CD4-positive, alpha-beta T cell (primary cell): Measurements from ENCODE around the gene PIBF1. TPM values are rescaled to one million over a fixed set of nuclear protein-coding genes. Genes with fewer than 3 reads are reported as not detected.

Experiments used
- ATAC-seq: fragments of 200-7000 bp; cut with Tn5 transposase; one replicate; pipeline ENCODE4 v1.10.0; 2022; ENCODE audit warnings: mild to moderate bottlenecking; ENCODE audit not compliant: poor library complexity
- CTCF ChIA-PET: fragments of 350-600 bp; sonication (Branson Sonifier 250); formaldehyde crosslinking; loops from one replicate; lab custom pipeline; 2021; ENCODE audit warnings: antibody characterized with exemption, inconsistent platforms; lab: Charles Lee
- POLR2A ChIA-PET: fragments of 350-600 bp; sonication (Branson Sonifier 250); formaldehyde crosslinking; loops from one replicate; lab custom pipeline; 2021; ENCODE audit warnings: antibody characterized with exemption, inconsistent platforms; lab: Charles Lee
- DNase-seq, 14 experiments: peaks; one replicate each; pipeline ENCODE4 v3.0.0-alpha.2; 2013 to 2020; ENCODE audit warnings: mixed read lengths in 2 of 14
- H3K27ac ChIP-seq, 2 donors: one replicate each; pipeline versions ENCODE4 v1.5.1 to v1.7.0; 2013; ENCODE audit warnings: low read length in 2 of 2, low read depth in 1 of 2, mild to moderate bottlenecking in 1 of 2
- H3K27me3 ChIP-seq, 2 experiments: 1 replicate in 1 of 2; 2 replicates in 1 of 2; pipeline versions ENCODE4 v1.6.1 to v1.7.0; 2013; ENCODE audit warnings: low read length in 2 of 2, control low read depth in 1 of 2, mild to moderate bottlenecking in 1 of 2, moderate library complexity in 1 of 2; ENCODE audit not compliant: insufficient read depth in 2 of 2, control insufficient read depth in 1 of 2
- H3K36me3 ChIP-seq: one replicate; pipeline ENCODE4 v1.6.1; 2013; ENCODE audit warnings: low read length, control low read depth; ENCODE audit not compliant: insufficient read depth
- H3K4me1 ChIP-seq: one replicate; pipeline ENCODE4 v1.6.1; 2013; ENCODE audit warnings: low read length, control low read depth; ENCODE audit not compliant: insufficient read depth
- H3K4me3 ChIP-seq: one replicate; pipeline ENCODE4 v1.5.1; 2013; ENCODE audit warnings: mild to moderate bottlenecking, low read length, moderate library complexity
- H3K9me3 ChIP-seq, 2 experiments: 1 replicate in 1 of 2; 2 replicates in 1 of 2; pipeline versions ENCODE4 v1.6.1 to v1.7.0; 2013; ENCODE audit warnings: low read length in 2 of 2, mild to moderate bottlenecking in 2 of 2, control low read depth in 1 of 2, moderate library complexity in 1 of 2; ENCODE audit not compliant: control insufficient read depth in 1 of 2, insufficient read depth in 1 of 2
- H3K27ac Mint-ChIP-seq: one replicate; pipeline ENCODE4 v1.8.0; 2020; ENCODE audit warnings: mixed read lengths
- H3K27me3 Mint-ChIP-seq: one replicate; pipeline ENCODE4 v1.8.0; 2021; ENCODE audit warnings: mixed read lengths
- H3K36me3 Mint-ChIP-seq: one replicate; pipeline ENCODE4 v1.8.0; 2021; ENCODE audit warnings: low read depth, mixed read lengths
- H3K4me1 Mint-ChIP-seq: one replicate; pipeline ENCODE4 v1.8.0; 2021; ENCODE audit warnings: low read depth, mixed read lengths
- H3K4me3 Mint-ChIP-seq: one replicate; pipeline ENCODE4 v1.8.0; 2020; ENCODE audit warnings: mild to moderate bottlenecking, mixed read lengths
- H3K9me3 Mint-ChIP-seq: one replicate; pipeline ENCODE4 v1.8.0; 2020; ENCODE audit warnings: mixed read lengths
- intact Hi-C, 2 experiments: fragments of 100-400 bp; cut with DNase I in 1 of 2; cut with micrococcal nuclease in 1 of 2; formaldehyde crosslinking; loops; one replicate each; pipeline versions ENCODE4 v1.15.1 to v1.9.0; 2023 to 2025; cut with DNase I, micrococcal nuclease
- polyA plus RNA-seq, 2 donors: library from polyadenylated mRNA; unstranded; fragments of 120-200 nt; gene quantifications; one replicate each; pipeline ENCODE4 v1.2.1, GENCODE V29; 2013
- total RNA-seq, 174 experiments: library from RNA in 2 of 174; stranded (reverse) in 2 of 174; gene quantifications; one replicate each; pipeline ENCODE4 v1.2.3 and lab custom pipeline; 2021 to 2026
- TF ChIP-seq, protein P1 (sequence below): fragments of 200-600 bp; IDR thresholded peaks from one replicate; pipeline ENCODE4 v1.8.0; 2022; ENCODE audit warnings: antibody characterized with exemption, mild to moderate bottlenecking

PIBF1 gene, protein sequence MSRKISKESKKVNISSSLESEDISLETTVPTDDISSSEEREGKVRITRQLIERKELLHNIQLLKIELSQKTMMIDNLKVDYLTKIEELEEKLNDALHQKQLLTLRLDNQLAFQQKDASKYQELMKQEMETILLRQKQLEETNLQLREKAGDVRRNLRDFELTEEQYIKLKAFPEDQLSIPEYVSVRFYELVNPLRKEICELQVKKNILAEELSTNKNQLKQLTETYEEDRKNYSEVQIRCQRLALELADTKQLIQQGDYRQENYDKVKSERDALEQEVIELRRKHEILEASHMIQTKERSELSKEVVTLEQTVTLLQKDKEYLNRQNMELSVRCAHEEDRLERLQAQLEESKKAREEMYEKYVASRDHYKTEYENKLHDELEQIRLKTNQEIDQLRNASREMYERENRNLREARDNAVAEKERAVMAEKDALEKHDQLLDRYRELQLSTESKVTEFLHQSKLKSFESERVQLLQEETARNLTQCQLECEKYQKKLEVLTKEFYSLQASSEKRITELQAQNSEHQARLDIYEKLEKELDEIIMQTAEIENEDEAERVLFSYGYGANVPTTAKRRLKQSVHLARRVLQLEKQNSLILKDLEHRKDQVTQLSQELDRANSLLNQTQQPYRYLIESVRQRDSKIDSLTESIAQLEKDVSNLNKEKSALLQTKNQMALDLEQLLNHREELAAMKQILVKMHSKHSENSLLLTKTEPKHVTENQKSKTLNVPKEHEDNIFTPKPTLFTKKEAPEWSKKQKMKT
- 10 to 100 TPM; 22.6 to 22.7 TPM for total RNA-seq
- polyA plus RNA-seq (2013, experiment 1 of 2), result 17.2 TPM
- polyA plus RNA-seq (2013, experiment 2 of 2), result 23.6 TPM
- total RNA-seq (lab: John Stamatoyannopoulos, UW), result 28.6 to 78.6 (median 53.4) reads per million in 172 experiments

DNA sequence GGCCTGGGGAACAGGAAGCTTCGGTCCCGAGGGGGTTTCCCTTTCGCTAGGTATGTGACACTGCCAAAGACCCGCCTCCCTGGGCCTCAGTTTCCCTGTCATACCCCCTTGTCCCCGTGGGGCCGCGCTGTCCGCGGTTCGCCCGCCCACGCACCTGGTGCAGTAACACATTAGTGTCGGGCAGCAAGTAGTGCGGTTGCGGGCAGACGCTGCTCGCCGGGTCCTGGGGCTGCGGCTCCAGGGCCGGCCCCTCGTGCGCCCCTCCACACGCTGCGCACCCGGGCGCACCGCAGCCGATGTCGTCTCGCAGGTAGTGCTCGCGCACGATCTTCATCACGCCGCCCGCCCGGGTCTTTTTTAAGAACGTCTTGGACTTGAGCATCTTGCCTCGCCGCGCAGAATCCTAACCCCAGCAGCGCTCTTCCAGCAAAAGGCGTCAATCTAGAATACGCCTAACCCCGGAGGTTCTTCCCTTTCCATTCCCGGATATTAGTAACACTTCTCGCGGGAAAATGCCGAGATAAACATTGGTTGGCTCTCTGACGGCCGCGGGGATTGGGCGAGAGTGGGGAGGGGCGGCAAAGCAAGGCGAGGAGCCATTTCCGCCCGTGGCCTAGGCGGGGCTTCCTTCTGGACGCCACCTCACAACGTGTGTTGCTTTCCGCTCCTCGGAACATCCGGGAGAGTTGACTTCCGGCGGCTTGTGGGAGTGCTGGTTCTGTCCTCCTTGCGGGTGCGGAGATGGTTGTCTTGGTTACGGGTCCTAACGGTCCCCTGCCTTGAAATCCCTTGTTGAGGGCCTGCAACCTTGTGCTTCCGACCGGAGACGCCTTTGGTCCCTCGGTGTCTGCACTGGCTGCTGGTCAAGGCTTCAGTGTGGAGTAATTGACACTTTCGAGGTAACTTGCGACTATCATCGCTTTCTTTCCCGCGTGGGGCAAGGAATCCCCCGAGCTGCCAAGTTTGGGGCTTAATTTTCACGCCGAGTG is at the start of gene PIBF1, which contains the start of gene DIS3:
Gene PIBF1 (plus strand): TSS at position 683 of the 989 bp plus-strand sequence. CDS start 1,337 bp downstream, outside the sequence.
Gene DIS3 (minus strand): TSS at position 450 of the 989 bp plus-strand sequence. CDS start 68 bp downstream, at position 382.
- ATAC-seq (peak; percentile 96), DNase-seq (peak; percentile 89 to 98 (median 92))
- H3K4me1 ChIP-seq, result peaks cover 36% of the 10 kb centered on the region
- no peaks in the 10 kb centered on the region for H3K9me3 Mint-ChIP-seq
- no peaks in the 10 kb centered on the region for H3K9me3 ChIP-seq
- H3K27me3 ChIP-seq, result no peaks in the 10 kb centered on the region
- H3K36me3 Mint-ChIP-seq, result peaks cover 75% of the 10 kb centered on the region
- intact Hi-C loops, result loop anchor here (2.0 kb wide), 2 partner anchors 53 to 55 kb away; partner anchors contain the start of genes BORA (in 1 of the 2) and MZT1 (in 1 of the 2)
- H3K36me3 ChIP-seq, result peaks cover 32% of the 10 kb centered on the region
- no peaks in the 10 kb centered on the region for H3K27me3 Mint-ChIP-seq
- peak within 1 kb of the TSS; percentile 98 for H3K4me3 Mint-ChIP-seq
- TF ChIP-seq, protein P1, sequence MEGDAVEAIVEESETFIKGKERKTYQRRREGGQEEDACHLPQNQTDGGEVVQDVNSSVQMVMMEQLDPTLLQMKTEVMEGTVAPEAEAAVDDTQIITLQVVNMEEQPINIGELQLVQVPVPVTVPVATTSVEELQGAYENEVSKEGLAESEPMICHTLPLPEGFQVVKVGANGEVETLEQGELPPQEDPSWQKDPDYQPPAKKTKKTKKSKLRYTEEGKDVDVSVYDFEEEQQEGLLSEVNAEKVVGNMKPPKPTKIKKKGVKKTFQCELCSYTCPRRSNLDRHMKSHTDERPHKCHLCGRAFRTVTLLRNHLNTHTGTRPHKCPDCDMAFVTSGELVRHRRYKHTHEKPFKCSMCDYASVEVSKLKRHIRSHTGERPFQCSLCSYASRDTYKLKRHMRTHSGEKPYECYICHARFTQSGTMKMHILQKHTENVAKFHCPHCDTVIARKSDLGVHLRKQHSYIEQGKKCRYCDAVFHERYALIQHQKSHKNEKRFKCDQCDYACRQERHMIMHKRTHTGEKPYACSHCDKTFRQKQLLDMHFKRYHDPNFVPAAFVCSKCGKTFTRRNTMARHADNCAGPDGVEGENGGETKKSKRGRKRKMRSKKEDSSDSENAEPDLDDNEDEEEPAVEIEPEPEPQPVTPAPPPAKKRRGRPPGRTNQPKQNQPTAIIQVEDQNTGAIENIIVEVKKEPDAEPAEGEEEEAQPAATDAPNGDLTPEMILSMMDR, result no peak
- CTCF ChIA-PET, result interaction anchor here (0.9 kb wide), 1 partner anchor 27 kb away, joined by 3 read pairs; no protein-coding TSS in a partner anchor
- H3K27ac Mint-ChIP-seq, result peak within 1 kb of the TSS; percentile 95
- H3K4me3 ChIP-seq, result peak within 1 kb of the TSS; percentile 88
- POLR2A ChIA-PET, result interaction anchor here (0.7 to 1.7 kb wide), 2 partner anchors 14 to 54 kb away, joined by 3 read pairs; partner anchors contain the start of genes BORA and MZT1
- H3K27ac ChIP-seq, result peak within 1 kb of the TSS; percentile 87 to 93
- H3K4me1 Mint-ChIP-seq, result peaks cover 74% of the 10 kb centered on the region

DNA sequence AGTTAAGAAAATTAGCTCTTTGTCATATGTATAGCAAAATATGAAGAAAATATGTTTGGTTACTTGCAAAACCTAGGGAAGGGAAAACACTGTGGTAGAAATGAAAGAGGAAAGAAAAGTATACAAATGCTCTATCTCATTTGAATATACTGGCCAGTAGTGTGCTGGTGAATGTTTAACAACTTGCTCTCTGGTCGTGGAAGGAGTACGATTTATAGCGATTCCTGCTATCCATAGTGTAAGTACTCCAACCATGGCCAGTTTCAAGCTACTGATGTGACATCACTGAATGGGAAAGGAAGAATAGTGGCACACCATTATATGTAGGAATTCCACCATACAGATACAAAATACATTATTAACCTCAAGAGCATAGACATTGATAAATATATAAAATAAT is 44.9 kb upstream of the PIBF1 start:
- Mint-ChIP-seq H3K36me3 (peaks cover 70% of the 10 kb centered on the region), H3K4me1 (peaks cover 14% of the 10 kb centered on the region), H3K27me3 (no peaks in the 10 kb centered on the region), H3K4me3 (no peak overlapping the region), H3K27ac (no peak overlapping the region), H3K9me3 (no peaks in the 10 kb centered on the region)
- no peak overlapping the region for H3K27ac ChIP-seq
- H3K4me3 ChIP-seq, result no peak overlapping the region
- H3K4me1 ChIP-seq, result no peaks in the 10 kb centered on the region
- no peaks in the 10 kb centered on the region for H3K27me3 ChIP-seq
- ATAC-seq (no peak), DNase-seq (no peak)
- H3K36me3 ChIP-seq, result peaks cover 47% of the 10 kb centered on the region
- ChIA-PET CTCF (no interaction called here), POLR2A (interaction anchor here (1.0 kb wide), 1 partner anchor 9 kb away, joined by 3 read pairs; the partner anchor contains the start of gene BORA)
- intact Hi-C loops, result no loop called here
- TF ChIP-seq, protein P1, result no peak
- H3K9me3 ChIP-seq, result no peaks in the 10 kb centered on the region
